ENCODE results near the gene TEAD1. TPM values are rescaled to one million over a fixed set of nuclear protein-coding genes. Genes with fewer than 3 reads are reported as not detected.

The TEAD1 gene
- total RNA-seq, 2 donors from 2014 or later = 32.7 to 56.7 TPM

- Histone ChIP-seq H3K27me3 (no peaks in the 10 kb centered on the region), H3K27ac (no peak overlapping the region), H3K9me3 (no peaks in the 10 kb centered on the region), H3K4me3 (no peak overlapping the region), H3K36me3 (no peaks in the 10 kb centered on the region), H3K4me1 (no peaks in the 10 kb centered on the region), H3K9ac (ENCODE audit: low read depth in 2 of 2, low read length in 2 of 2) (no peak overlapping the region)
- DNase-seq = no peak
- no peak for TF ChIP-seq CTCF (IDR thresholded peaks at IDR 0.05)
- intact Hi-C loops (cut with DNase I) = no loop called here
Observed at GRCh38 chr11:12653729-12654128, 20.5 kb upstream of the TEAD1 start.

- Histone ChIP-seq H3K36me3 (no peaks in the 10 kb centered on the region), H3K27me3 (no peaks in the 10 kb centered on the region), H3K9me3 (no peaks in the 10 kb centered on the region), H3K4me1 (no peaks in the 10 kb centered on the region), H3K9ac (ENCODE audit: low read depth in 2 of 2, low read length in 2 of 2) (no peak overlapping the region), H3K4me3 (no peak overlapping the region), H3K27ac (no peak overlapping the region)
- no peak for DNase-seq
- no peak for TF ChIP-seq CTCF (IDR thresholded peaks at IDR 0.05)
- intact Hi-C loops (cut with DNase I) = no loop called here
Observed at GRCh38 chr11:12655842-12656241, 18.4 kb upstream of the TEAD1 start.

- H3K4me3 ChIP-seq = no peak overlapping the region
- H3K9ac ChIP-seq (ENCODE audit: low read depth in 2 of 2, low read length in 2 of 2) = no peak overlapping the region
- no peaks in the 10 kb centered on the region for H3K9me3 ChIP-seq
- H3K4me1 ChIP-seq = no peaks in the 10 kb centered on the region
- H3K36me3 ChIP-seq = no peaks in the 10 kb centered on the region
- DNase-seq = no peak
- intact Hi-C loops (cut with DNase I) = no loop called here
- TF ChIP-seq CTCF (IDR thresholded peaks at IDR 0.05) = no peak
- H3K27ac ChIP-seq = no peak overlapping the region
- no peaks in the 10 kb centered on the region for H3K27me3 ChIP-seq
Observed at GRCh38 chr11:12657336-12657735, 16.9 kb upstream of the TEAD1 start.

GRCh38 chr11:12657981-12658380, 16.2 kb upstream of the TEAD1 start:
- DNase-seq = no peak
- H3K27ac ChIP-seq = no peak overlapping the region
- H3K9ac ChIP-seq (ENCODE audit: low read depth in 2 of 2, low read length in 2 of 2) = no peak overlapping the region
- H3K36me3 ChIP-seq = no peaks in the 10 kb centered on the region
- no peak for TF ChIP-seq CTCF (IDR thresholded peaks at IDR 0.05)
- no peaks in the 10 kb centered on the region for H3K9me3 ChIP-seq
- intact Hi-C loops (cut with DNase I) = no loop called here
- no peak overlapping the region for H3K4me3 ChIP-seq
- H3K27me3 ChIP-seq = no peaks in the 10 kb centered on the region
- H3K4me1 ChIP-seq = no peaks in the 10 kb centered on the region

- Histone ChIP-seq H3K36me3 (no peaks in the 10 kb centered on the region), H3K27me3 (no peaks in the 10 kb centered on the region), H3K9me3 (no peaks in the 10 kb centered on the region), H3K27ac (no peak overlapping the region), H3K4me1 (no peaks in the 10 kb centered on the region), H3K4me3 (no peak overlapping the region), H3K9ac (ENCODE audit: low read depth in 2 of 2, low read length in 2 of 2) (no peak overlapping the region)
- DNase-seq = no peak
- TF ChIP-seq CTCF (IDR thresholded peaks at IDR 0.05) = no peak
- intact Hi-C loops (cut with DNase I) = loop anchor here (10.0 kb wide), 1 partner anchor 247 kb away; no protein-coding TSS in a partner anchor
Observed at GRCh38 chr11:12662101-12662689, 12.0 kb upstream of the TEAD1 start.

All from colonic mucosa (tissue), 4 donors.